K562 (cell line): ENCODE data around the gene LY6G6F. TPM values are rescaled to one million over a fixed set of nuclear protein-coding genes. Genes with fewer than 3 reads are reported as not detected.

Source experiments
- BDP1 ChIP-seq: IDR thresholded peaks from 3 replicates; pipeline ENCODE4 v1.6.1; 2011; ENCODE audit not compliant: insufficient read length, insufficient read depth
- CUX1 ChIP-seq: fragments of 200-800 bp; sonication (Bioruptor generic); IDR thresholded peaks from 2 replicates; pipeline ENCODE4 v1.6.1; 2016; ENCODE audit warnings: missing genetic modification characterization, missing compliant biosample characterization
- ETV6 ChIP-seq, 3 experiments: fragments of 150-350 bp in 1 of 3; sonication (generic) in 1 of 3; formaldehyde crosslinking in 1 of 3; IDR thresholded peaks; 2 replicates each; pipeline versions ENCODE4 v1.6.1 to v1.8.0; 2014 to 2022; ENCODE audit warnings: borderline replicate concordance in 2 of 3, low read depth in 2 of 3, antibody characterized with exemption in 1 of 3, low read length in 1 of 3, mild to moderate bottlenecking in 1 of 3, missing genetic modification reagents in 1 of 3
- FOXJ3 ChIP-seq: sonication (generic); formaldehyde crosslinking; IDR thresholded peaks from 2 replicates; pipeline ENCODE4 v1.4.0; 2020; ENCODE audit warnings: mild to moderate bottlenecking, missing genetic modification reagents
- FOXK2 ChIP-seq, 2 experiments: fragments of 450-650 bp; IDR thresholded peaks in 1 of 2; conservative IDR thresholded peaks in 1 of 2; 2 replicates each; pipeline ENCODE4 v1.6.1; 2016; ENCODE audit warnings: low read depth in 2 of 2, mild to moderate bottlenecking in 1 of 2
- HBP1 ChIP-seq: fragments of 450-650 bp; formaldehyde crosslinking; IDR thresholded peaks from 2 replicates; pipeline ENCODE4 v1.4.0; 2022; ENCODE audit warnings: missing genetic modification characterization
- HIVEP1 ChIP-seq: fragments of 250-450 bp; sonication (Bioruptor Pico); IDR thresholded peaks from 2 replicates; pipeline ENCODE4 v1.4.0; 2020; ENCODE audit warnings: mild to moderate bottlenecking
- ID3 ChIP-seq, 2 experiments: fragments of 250-450 bp in 1 of 2; fragments of 450-650 bp in 1 of 2; sonication (Bioruptor Pico) in 1 of 2; IDR thresholded peaks; 2 replicates each; pipeline versions ENCODE4 v1.6.1 to v1.8.0; 2016 to 2021; ENCODE audit warnings: mild to moderate bottlenecking in 2 of 2, moderate library complexity in 2 of 2, missing compliant biosample characterization in 1 of 2, missing genetic modification characterization in 1 of 2
- MECOM ChIP-seq: fragments of 250-450 bp; sonication (Bioruptor Pico); IDR thresholded peaks from 2 replicates; pipeline ENCODE4 v1.8.0; 2022; ENCODE audit warnings: inconsistent platforms
- NCOA6 ChIP-seq: fragments of 450-650 bp; IDR thresholded peaks from 2 replicates; pipeline ENCODE4 v1.6.1; 2017; ENCODE audit warnings: mild to moderate bottlenecking
- POLR3G ChIP-seq: IDR thresholded peaks from 2 replicates; pipeline ENCODE4 v1.6.1; 2011; ENCODE audit not compliant: insufficient read length, insufficient replicate concordance; ENCODE audit errors: extremely low read depth
- TSHZ1 ChIP-seq: fragments of 250-450 bp; sonication (Bioruptor Pico); IDR thresholded peaks from 2 replicates; pipeline ENCODE4 v1.4.0; 2020; ENCODE audit warnings: mild to moderate bottlenecking, moderate library complexity
- ZKSCAN8 ChIP-seq: fragments of 200-800 bp; sonication (Bioruptor generic); IDR thresholded peaks from 2 replicates; pipeline ENCODE4 v1.6.1; 2016; ENCODE audit warnings: missing genetic modification characterization, missing compliant biosample characterization
- ZNF12 ChIP-seq: sonication (generic); formaldehyde crosslinking; IDR thresholded peaks from 2 replicates; pipeline ENCODE4 v1.4.0; 2020; ENCODE audit warnings: mild to moderate bottlenecking, missing genetic modification reagents
- ZNF274 ChIP-seq: IDR thresholded peaks from 2 replicates; pipeline ENCODE4 v1.6.1; 2011; ENCODE audit warnings: low read depth, mild to moderate bottlenecking, low read length, moderate library complexity, borderline replicate concordance
- polyA plus RNA-seq, 8 experiments: library from polyadenylated mRNA; depleted of rRNA in 4 of 8; stranded (reverse) in 5 of 8; unstranded in 3 of 8; fragments of >200 nt; fragmentation: Nextera tagmentation in 2 of 8; fragmentation: Illumina TruSeq in 1 of 8; extraction: Ambion mirVana in 2 of 8; extraction: Trizol in 1 of 8; gene quantifications; 2 replicates each; pipeline versions ENCODE4 v1.2.1 to v1.2.3, GENCODE V29; 2011 to 2014; ENCODE audit warnings: inconsistent platforms in 1 of 8, missing spikeins in 1 of 8
- total RNA-seq, 7 experiments: library from RNA; depleted of rRNA in 6 of 7; stranded (reverse); fragments of >200 nt in 6 of 7; fragmentation: Illumina TruSeq in 2 of 7; extraction: Trizol in 2 of 7; gene quantifications; 2 replicates each; pipeline versions ENCODE4 v1.2.1 to v1.2.3, GENCODE V29; 2011 to 2021; ENCODE audit warnings: low replicate concordance in 1 of 7

LY6G6F gene
- total and polyA plus RNA-seq, 9 of the 15 experiments (the other 6 are each of a cell fraction or from before 2014, with no cell fraction given): 0.14 to 0.50 (median 0.28) TPM; not detected in 2

GRCh38 chr6:31664790-31665500, 41.7 kb upstream of the LY6G6F start, which contains the start of gene GPANK1 (continued):
- TF ChIP-seq ZKSCAN8: no peak
- TF ChIP-seq ID3 (CRISPR knock-in tag; IDR thresholded peaks at IDR 0.05): no peak
- TF ChIP-seq ID3 (tag; IDR thresholded peaks at IDR 0.05): peak; percentile 31
- TF ChIP-seq FOXK2 (conservative IDR thresholded peaks at IDR 0.05 in 1 of 2, IDR thresholded peaks at IDR 0.05 in 1 of 2; ENCODE audit: low read depth in 2 of 2): peak; percentile 98 to 99
- no peak for TF ChIP-seq NCOA6
- no peak for TF ChIP-seq CUX1 (CRISPR knock-in tag)
- peak; percentile 90 for TF ChIP-seq ZNF12 (CRISPR knock-in tag)
- TF ChIP-seq FOXJ3 (CRISPR knock-in tag): no peak; the same call in 1 of the 2 replicates
- TF ChIP-seq HIVEP1 (CRISPR knock-in tag): 0 out of 2 replicates have a peak, but pooled peaks have one; percentile 82
- no peak for TF ChIP-seq POLR3G
- TF ChIP-seq ZNF274: no peak
- no peak for TF ChIP-seq BDP1
- TF ChIP-seq MECOM (CRISPR knock-in tag): peak; percentile 65; the same call in 1 of the 2 replicates
- TF ChIP-seq TSHZ1 (CRISPR knock-in tag): 0 out of 2 replicates have a peak, but pooled peaks have one; percentile 0
- no peak for TF ChIP-seq ETV6 (IDR thresholded peaks at IDR 0.05; ENCODE audit: borderline replicate concordance in 1 of 2, low read depth in 2 of 2, low read length in 1 of 2)
- TF ChIP-seq ETV6 (CRISPR knock-in tag; IDR thresholded peaks at IDR 0.05; ENCODE audit: borderline replicate concordance): 0 out of 2 replicates have a peak, but pooled peaks have one; percentile 28
- TF ChIP-seq HBP1 (CRISPR knock-in tag): peak; percentile 62
